HL-60 (cell line): ENCODE data around the gene BTBD10.

Source experiments
- DNase-seq, 2 experiments: peaks; one replicate each; pipeline ENCODE4 v3.0.0-alpha.2; 2010 to 2020; ENCODE audit warnings: low read depth in 1 of 2, low spot score in 1 of 2
- H3K27ac ChIP-seq: fragments of 250-450 bp; sonication (Bioruptor Pico); replicated peaks from 2 replicates; pipeline ENCODE4 v1.5.1; 2020; ENCODE audit warnings: mild to moderate bottlenecking, moderate library complexity
- H3K27me3 ChIP-seq: fragments of 250-450 bp; sonication (Bioruptor Pico); 2 replicates; pipeline ENCODE4 v1.5.1; 2021; ENCODE audit warnings: mild to moderate bottlenecking, moderate library complexity; ENCODE audit not compliant: insufficient read depth, poor library complexity, severe bottlenecking
- H3K4me3 ChIP-seq: replicated peaks from 2 replicates; pipeline ENCODE4 v1.5.1; 2011; ENCODE audit warnings: mild to moderate bottlenecking, control low read depth, low read length; ENCODE audit not compliant: insufficient read depth
- GABPA ChIP-seq: IDR thresholded peaks from 2 replicates; pipeline ENCODE4 v1.6.1; 2012; ENCODE audit warnings: low read depth
- POLR2AphosphoS5 ChIP-seq: IDR thresholded peaks from 2 replicates; pipeline ENCODE4 v1.6.1; 2012; ENCODE audit warnings: low read depth
- SPI1 ChIP-seq: IDR thresholded peaks from 2 replicates; pipeline ENCODE4 v1.6.1; 2012; ENCODE audit warnings: low read depth, mild to moderate bottlenecking, borderline replicate concordance
- TF ChIP-seq, protein P1 (sequence below): IDR thresholded peaks from one replicate; pipeline ENCODE4 v1.5.1; 2011; ENCODE audit warnings: low read length, control low read depth, inconsistent platforms; ENCODE audit not compliant: insufficient read depth
- TF ChIP-seq, protein P2 (sequence below): IDR thresholded peaks from 2 replicates; pipeline ENCODE4 v1.6.1; 2012; ENCODE audit warnings: low read depth; ENCODE audit not compliant: insufficient replicate concordance

Gene BTBD10

DNA sequence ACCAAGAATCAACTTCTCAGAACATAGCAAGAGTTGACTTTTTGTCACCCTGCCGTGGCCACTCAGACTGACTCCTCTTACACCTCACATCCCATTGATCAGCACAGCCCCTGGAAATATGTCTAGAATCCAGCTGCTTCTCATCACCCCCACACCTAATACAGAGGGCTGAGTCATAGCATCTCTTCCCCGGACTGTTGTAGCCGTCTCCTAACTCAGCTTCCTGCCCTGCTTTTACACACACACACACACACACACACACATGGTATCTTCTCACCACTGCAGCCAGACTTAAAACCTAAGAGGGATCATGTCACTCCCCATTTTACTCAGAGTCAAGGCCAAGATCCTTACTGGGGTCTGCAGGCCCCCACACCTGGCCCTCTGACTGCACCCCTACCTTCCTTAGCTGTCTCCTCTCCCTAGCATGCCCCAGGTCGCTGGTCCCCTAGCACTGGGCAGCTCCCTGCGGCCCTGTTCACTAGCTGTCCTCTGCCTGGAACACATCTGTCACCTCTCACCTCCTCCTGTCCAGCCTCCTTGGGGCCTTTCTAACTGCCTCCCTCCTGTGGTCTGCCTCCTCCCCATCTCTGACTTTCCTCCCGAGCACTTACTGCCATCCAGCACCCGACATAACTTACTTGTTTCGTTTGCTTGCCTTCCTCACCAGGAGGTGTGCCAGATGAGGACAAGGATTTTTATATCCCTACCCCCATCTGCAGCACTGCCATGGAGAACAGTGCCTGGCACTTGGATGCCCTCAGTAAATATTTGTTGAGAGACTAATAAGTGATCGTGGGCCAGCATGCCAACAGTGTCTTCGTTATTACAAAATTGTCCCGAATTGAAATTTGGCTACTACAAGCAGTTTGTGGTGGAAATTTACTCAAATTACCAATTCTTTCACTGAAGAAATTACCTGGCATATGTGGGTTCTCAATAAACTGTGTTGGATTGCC is 123.5 kb downstream of the BTBD10 start:
- TF ChIP-seq POLR2AphosphoS5 (no peak), SPI1 (no peak), GABPA (no peak)
- TF ChIP-seq, protein P1, sequence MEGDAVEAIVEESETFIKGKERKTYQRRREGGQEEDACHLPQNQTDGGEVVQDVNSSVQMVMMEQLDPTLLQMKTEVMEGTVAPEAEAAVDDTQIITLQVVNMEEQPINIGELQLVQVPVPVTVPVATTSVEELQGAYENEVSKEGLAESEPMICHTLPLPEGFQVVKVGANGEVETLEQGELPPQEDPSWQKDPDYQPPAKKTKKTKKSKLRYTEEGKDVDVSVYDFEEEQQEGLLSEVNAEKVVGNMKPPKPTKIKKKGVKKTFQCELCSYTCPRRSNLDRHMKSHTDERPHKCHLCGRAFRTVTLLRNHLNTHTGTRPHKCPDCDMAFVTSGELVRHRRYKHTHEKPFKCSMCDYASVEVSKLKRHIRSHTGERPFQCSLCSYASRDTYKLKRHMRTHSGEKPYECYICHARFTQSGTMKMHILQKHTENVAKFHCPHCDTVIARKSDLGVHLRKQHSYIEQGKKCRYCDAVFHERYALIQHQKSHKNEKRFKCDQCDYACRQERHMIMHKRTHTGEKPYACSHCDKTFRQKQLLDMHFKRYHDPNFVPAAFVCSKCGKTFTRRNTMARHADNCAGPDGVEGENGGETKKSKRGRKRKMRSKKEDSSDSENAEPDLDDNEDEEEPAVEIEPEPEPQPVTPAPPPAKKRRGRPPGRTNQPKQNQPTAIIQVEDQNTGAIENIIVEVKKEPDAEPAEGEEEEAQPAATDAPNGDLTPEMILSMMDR, result no peak
- TF ChIP-seq, protein P2, sequence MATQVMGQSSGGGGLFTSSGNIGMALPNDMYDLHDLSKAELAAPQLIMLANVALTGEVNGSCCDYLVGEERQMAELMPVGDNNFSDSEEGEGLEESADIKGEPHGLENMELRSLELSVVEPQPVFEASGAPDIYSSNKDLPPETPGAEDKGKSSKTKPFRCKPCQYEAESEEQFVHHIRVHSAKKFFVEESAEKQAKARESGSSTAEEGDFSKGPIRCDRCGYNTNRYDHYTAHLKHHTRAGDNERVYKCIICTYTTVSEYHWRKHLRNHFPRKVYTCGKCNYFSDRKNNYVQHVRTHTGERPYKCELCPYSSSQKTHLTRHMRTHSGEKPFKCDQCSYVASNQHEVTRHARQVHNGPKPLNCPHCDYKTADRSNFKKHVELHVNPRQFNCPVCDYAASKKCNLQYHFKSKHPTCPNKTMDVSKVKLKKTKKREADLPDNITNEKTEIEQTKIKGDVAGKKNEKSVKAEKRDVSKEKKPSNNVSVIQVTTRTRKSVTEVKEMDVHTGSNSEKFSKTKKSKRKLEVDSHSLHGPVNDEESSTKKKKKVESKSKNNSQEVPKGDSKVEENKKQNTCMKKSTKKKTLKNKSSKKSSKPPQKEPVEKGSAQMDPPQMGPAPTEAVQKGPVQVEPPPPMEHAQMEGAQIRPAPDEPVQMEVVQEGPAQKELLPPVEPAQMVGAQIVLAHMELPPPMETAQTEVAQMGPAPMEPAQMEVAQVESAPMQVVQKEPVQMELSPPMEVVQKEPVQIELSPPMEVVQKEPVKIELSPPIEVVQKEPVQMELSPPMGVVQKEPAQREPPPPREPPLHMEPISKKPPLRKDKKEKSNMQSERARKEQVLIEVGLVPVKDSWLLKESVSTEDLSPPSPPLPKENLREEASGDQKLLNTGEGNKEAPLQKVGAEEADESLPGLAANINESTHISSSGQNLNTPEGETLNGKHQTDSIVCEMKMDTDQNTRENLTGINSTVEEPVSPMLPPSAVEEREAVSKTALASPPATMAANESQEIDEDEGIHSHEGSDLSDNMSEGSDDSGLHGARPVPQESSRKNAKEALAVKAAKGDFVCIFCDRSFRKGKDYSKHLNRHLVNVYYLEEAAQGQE, result no peak
- H3K27ac ChIP-seq, result no peak overlapping the region
- no peaks in the 10 kb centered on the region for H3K27me3 ChIP-seq
- DNase-seq, result peak in 1 of 2 experiments; percentile 21
- H3K4me3 ChIP-seq, result no peak overlapping the region

DNA sequence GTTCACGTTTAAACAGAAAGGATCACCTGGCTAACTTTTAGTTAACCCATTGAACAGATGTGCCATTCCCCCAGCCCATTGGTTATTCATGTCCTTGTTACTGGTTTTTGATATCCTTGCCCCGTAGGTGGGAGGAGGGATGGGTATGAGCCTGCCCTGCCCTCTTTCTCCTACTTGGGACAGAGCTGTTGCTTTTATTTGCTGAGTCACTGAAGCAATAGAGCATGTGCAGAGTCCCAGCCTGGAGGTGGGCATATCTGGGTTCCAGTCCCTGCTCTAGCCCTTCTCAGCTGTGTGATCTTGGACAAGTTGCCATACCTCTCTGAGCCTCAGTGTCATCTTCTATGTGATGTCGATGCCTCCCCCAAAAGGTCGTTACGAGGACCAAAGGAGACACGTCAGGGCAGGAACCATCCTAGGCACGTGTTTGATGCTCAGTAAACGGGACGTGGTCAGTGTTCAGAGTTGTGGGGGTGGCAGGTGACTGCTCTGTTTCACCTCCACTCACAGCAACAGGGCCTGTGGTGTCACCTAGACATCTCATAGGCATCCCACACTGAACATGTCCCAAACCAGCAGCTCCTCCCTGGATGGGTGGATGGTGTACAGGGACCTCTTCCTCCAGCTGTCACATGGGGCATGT is 124.5 kb downstream of the BTBD10 start:
- Histone ChIP-seq H3K27ac (no peak overlapping the region), H3K4me3 (no peak overlapping the region), H3K27me3 (no peaks in the 10 kb centered on the region)
- no peak for TF ChIP-seq GABPA
- TF ChIP-seq POLR2AphosphoS5, result no peak
- TF ChIP-seq, protein P1, result no peak
- no peak for DNase-seq

DNA sequence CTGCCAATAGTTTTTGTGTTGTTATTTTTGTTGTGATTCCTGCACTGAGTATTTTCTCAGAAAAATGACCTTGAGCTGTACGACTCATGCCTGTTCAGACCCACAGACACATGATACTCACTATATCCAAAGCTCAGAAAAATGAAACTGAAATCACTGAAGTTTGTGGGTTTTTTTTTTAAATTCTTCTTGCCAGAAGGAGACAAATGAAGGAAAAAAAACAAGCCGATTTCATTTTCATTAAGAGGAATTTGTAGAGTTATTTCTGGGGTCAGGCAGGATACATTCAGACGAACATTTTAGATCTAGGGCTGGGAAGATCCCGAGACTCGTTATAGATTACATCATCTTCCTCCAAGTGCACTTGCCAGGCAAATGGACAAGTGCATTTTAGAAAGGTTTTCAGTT is 125.0 kb downstream of the BTBD10 start:
- TF ChIP-seq POLR2AphosphoS5, result no peak
- TF ChIP-seq, protein P2, result no peak
- no peak for TF ChIP-seq GABPA
- TF ChIP-seq, protein P1, result no peak
- TF ChIP-seq SPI1, result no peak
- H3K27me3 ChIP-seq, result no peaks in the 10 kb centered on the region
- no peak for DNase-seq
- no peak overlapping the region for H3K4me3 ChIP-seq
- no peak overlapping the region for H3K27ac ChIP-seq
